ENCODE measurements around the gene RPS26.
"Not testable (repeated sequence)": the region's sequence is repeated elsewhere in the genome, so short reads cannot be mapped to it uniquely, and the experiment has no call there.

The RPS26 gene

DNA sequence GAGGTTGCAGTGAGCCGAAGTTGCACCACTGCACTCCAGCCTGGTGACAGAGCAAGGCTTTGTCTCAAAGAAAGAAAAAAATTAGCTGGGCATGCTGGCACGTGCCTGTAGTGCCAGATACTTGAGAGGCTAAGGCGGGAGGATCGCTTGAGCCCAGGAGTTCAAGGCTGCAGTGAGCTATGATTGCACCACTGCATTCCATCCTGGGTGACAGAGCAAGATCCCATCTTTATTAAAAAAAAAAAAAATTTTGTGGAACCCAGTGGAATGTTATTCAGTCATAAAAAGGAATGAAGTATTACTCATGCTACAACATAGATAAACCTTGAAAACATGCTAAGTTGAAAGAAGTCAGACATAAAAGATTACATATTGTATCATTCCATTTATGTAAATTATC is 29.9 kb downstream of the RPS26 start:
- no peak for DNase-seq (ENCODE audit: extremely low spot score, insufficient read length, low read depth)
- FAIRE-seq, result no peak

- no peak for DNase-seq (ENCODE audit: extremely low spot score, insufficient read length, low read depth)
- no peak for FAIRE-seq
Observed at GRCh38 chr12:56074396-56074795, 32.7 kb downstream of the RPS26 start.

DNA sequence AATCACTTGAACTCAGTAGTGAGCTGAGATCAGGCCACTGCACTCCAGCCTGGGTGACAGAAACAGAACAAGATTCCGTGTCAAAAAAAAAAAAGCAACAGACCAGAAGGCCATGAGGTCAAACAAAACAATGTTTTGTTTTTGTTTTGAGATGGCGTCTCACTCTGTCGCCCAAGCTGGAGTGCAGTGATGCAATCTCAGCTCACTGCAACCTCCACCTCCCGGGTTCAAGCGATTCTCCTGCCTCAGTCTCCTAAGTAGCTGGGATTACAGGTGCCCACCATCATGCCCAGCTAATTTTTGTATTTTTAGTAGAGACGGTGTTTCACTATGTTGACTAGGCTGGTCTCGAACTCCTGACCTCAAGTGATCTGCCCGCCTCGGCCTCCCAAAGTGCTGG is 36.2 kb downstream of the RPS26 start:
- not testable (repeated sequence) for FAIRE-seq; DNase-seq (ENCODE audit: extremely low spot score, insufficient read length, low read depth)

GRCh38 chr12:56078427-56078826 is 36.7 kb downstream of the RPS26 start:
- DNase-seq (ENCODE audit: extremely low spot score, insufficient read length, low read depth) (no peak), FAIRE-seq (no peak)

- no peak for FAIRE-seq
- DNase-seq (ENCODE audit: extremely low spot score, insufficient read length, low read depth), result peak; percentile 51
Observed at GRCh38 chr12:56078931-56079722, 37.4 kb downstream of the RPS26 start.

DNA sequence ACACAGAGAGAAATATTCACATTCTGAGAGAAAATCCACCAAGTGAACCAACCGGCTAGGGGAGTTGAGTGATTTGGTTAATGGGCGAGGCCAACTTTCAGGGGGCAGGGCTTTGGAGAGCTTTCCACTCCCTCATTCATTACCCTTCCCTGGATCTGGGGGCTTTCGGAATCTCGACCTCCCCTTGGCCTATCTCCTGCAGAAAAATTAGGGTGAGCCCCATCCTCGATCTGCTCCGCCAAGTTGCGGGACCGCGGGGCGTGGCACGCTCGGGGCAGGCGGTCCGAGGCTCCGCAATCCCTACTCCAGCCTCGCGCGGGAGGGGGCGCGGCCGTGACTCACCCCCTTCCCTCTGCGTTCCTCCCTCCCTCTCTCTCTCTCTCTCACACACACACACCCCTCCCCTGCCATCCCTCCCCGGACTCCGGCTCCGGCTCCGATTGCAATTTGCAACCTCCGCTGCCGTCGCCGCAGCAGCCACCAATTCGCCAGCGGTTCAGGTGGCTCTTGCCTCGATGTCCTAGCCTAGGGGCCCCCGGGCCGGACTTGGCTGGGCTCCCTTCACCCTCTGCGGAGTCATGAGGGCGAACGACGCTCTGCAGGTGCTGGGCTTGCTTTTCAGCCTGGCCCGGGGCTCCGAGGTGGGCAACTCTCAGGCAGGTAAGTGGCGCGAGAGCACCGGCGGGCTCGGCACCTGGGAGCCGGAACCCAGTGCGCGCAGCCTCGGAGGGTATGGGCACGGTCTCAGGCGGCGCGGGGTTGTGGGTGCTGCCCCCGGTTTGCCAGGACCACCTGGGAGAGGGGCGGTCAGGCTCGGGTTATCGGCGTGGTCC is 38.2 kb downstream of the RPS26 start, which contains the start of gene ERBB3:
ERBB3 (plus strand) TSS at position 443 of the 833 bp plus-strand sequence; CDS start at position 579, 136 bp downstream.
- peak; percentile 26 for FAIRE-seq
- peak; percentile 29 for DNase-seq (ENCODE audit: extremely low spot score, insufficient read length, low read depth)

DNA sequence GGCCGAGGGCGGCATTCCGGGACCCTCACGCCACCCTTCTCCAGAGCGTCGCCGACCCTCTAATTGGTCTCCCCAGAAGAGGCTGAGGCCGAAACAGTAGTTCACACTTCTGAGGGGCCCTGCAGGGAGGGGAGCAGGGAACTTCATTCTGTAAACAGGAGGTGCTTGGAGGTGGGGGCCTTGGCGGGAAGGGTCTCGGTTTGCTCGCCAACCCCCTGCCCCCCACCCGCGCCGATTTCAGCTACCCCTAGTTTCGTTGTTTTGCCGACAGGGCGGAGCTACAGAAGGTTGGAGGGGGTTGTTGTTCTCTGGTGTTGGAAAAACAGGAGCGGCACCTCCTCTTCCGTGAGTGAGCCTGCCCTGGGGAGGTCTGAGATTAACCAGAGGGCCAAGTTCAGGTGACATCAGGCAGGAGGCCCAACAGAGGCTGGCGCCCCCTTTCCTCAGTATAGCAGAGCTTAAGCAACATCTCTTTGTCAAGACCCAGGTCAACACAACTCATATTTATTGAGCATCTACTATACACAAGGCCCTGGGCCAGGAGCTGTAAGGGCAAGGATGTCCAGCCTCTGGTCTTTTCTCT is 38.9 kb downstream of the RPS26 start:
- FAIRE-seq, result no peak
- no peak for DNase-seq (ENCODE audit: extremely low spot score, insufficient read length, low read depth)

GRCh38 chr12:56081393-56082347 is 40.0 kb downstream of the RPS26 start:
- no peak for DNase-seq (ENCODE audit: extremely low spot score, insufficient read length, low read depth)

DNA sequence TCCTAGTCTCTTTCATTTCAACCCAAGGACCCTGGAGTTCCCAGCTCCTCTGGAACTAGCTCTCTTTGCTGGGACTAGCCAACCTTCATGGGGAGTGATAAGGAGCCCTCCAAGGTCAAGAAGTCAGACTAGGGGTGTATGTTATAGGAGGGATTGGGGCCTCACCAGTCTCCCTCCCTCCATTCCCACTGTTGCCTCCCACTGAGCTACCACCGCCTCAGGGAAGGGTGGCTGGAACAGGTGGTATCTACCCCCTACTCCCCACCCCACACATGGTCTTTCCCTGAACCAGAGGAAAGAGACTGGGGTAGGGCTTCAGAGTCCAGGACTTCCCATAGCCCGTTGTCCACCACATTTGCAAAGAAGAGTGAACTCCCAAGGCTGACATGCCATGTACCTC is 40.7 kb downstream of the RPS26 start:
- DNase-seq (ENCODE audit: extremely low spot score, insufficient read length, low read depth), result no peak
- no peak for FAIRE-seq

More at GRCh38 chr12:56081393-56082347, 40.0 kb downstream of the RPS26 start:
- no peak for FAIRE-seq

GRCh38 chr12:56082967-56083366 is 41.2 kb downstream of the RPS26 start:
- DNase-seq (ENCODE audit: extremely low spot score, insufficient read length, low read depth) (no peak), FAIRE-seq (no peak)

- FAIRE-seq (no peak), DNase-seq (ENCODE audit: extremely low spot score, insufficient read length, low read depth) (no peak)
Observed at GRCh38 chr12:56084958-56085543, 43.3 kb downstream of the RPS26 start.

GRCh38 chr12:56086096-56086495 is 44.4 kb downstream of the RPS26 start:
- FAIRE-seq (no peak), DNase-seq (ENCODE audit: extremely low spot score, insufficient read length, low read depth) (no peak)

DNA sequence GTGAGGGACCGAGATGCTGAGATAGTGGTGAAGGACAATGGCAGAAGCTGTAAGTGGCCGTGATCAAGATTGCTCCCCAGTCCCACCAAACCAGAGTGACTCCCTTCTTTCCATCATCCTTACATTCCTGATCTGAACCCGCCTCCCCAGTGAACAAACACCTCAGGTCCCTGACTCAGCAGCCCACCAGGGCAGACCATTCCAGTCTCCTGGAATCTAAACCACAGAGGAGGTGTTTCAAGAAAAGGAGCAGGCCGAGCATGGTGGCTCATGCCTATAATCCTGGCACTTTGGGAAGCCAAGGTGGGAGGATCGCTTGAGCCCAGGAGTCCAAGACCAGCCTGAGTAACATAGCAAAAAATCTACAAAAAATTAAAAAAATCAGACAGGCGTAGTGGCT is 44.9 kb downstream of the RPS26 start:
- DNase-seq (ENCODE audit: extremely low spot score, insufficient read length, low read depth) (no peak), FAIRE-seq (no peak)

- DNase-seq (ENCODE audit: extremely low spot score, insufficient read length, low read depth) (no peak), FAIRE-seq (no peak)
Observed at GRCh38 chr12:56087220-56087619, 45.5 kb downstream of the RPS26 start.

Measured in GM18507 (cell line).